SK-N-SH (cell line): ENCODE data around the gene MYL5. TPM values are rescaled to one million over a fixed set of nuclear protein-coding genes. Genes with fewer than 3 reads are reported as not detected.

ENCODE experiments used
- CTCF ChIA-PET: fragments of 300-600, 350-600 bp; formaldehyde crosslinking; extraction: SDS; loops from one replicate; lab custom pipeline; 2021; lab: Yijun Ruan, JAX
- POLR2A ChIA-PET: fragments of 350-600 bp; sonication (Branson Sonifier 250); formaldehyde crosslinking; extraction: SDS; loops from one replicate; lab custom pipeline; 2020; ENCODE audit warnings: antibody characterized with exemption, inconsistent platforms; lab: Yijun Ruan, JAX
- DNase-seq: peaks from one replicate; pipeline ENCODE4 v3.0.0; 2012
- H2AFZ ChIP-seq: fragments of 200-600 bp; sonication (generic); 2 replicates; pipeline ENCODE4 v1.8.1; 2016; ENCODE audit warnings: antibody characterized with exemption, mild to moderate bottlenecking, low read depth
- H3F3A ChIP-seq: fragments of 200-600 bp; sonication (generic); replicated peaks from 2 replicates; pipeline ENCODE3; 2016; ENCODE audit warnings: antibody characterized with exemption, mild to moderate bottlenecking; ENCODE audit not compliant: insufficient read depth
- H3K27ac ChIP-seq, 2 experiments: fragments of 200-500 bp in 1 of 2; fragments of 200-600 bp in 1 of 2; sonication (Bioruptor generic) in 1 of 2; sonication (generic), shearing (Covaris generic) in 1 of 2; 2 replicates each; pipeline versions ENCODE4 v1.5.1 to v1.6.1; 2014 to 2016; ENCODE audit warnings: low read depth in 2 of 2, inconsistent platforms in 1 of 2, low read length in 1 of 2, mild to moderate bottlenecking in 1 of 2, mixed read lengths in 1 of 2
- H3K27me3 ChIP-seq: fragments of 200-600 bp; sonication (generic), shearing (Covaris generic); 2 replicates; pipeline ENCODE4 v1.6.1; 2016; ENCODE audit warnings: mixed run types; ENCODE audit not compliant: insufficient read depth
- H3K36me3 ChIP-seq, 2 experiments: fragments of 200-500 bp in 1 of 2; fragments of 200-600 bp in 1 of 2; sonication (Bioruptor generic) in 1 of 2; sonication (generic) in 1 of 2; replicated peaks in 1 of 2; 2 replicates each; pipeline versions ENCODE3 to v1.5.1; 2014 to 2016; ENCODE audit warnings: low read length in 1 of 2, mild to moderate bottlenecking in 1 of 2; ENCODE audit not compliant: insufficient read depth in 2 of 2, control insufficient read depth in 1 of 2
- H3K4me1 ChIP-seq, 2 experiments: fragments of 200-500 bp in 1 of 2; fragments of 200-600 bp in 1 of 2; sonication (Bioruptor generic) in 1 of 2; sonication (generic), shearing (Covaris generic) in 1 of 2; 2 replicates each; pipeline versions ENCODE4 v1.5.1 to v1.6.1; 2014 to 2016; ENCODE audit warnings: low read depth in 1 of 2, low read length in 1 of 2, mixed run types in 1 of 2; ENCODE audit not compliant: insufficient read depth in 2 of 2, control insufficient read depth in 1 of 2
- H3K4me2 ChIP-seq: fragments of 200-600 bp; sonication (generic), shearing (Covaris generic); 2 replicates; pipeline ENCODE4 v1.6.1; 2017; ENCODE audit warnings: mixed run types
- H3K4me3 ChIP-seq, 2 experiments: fragments of 200-500 bp in 1 of 2; fragments of 200-600 bp in 1 of 2; sonication (Bioruptor generic) in 1 of 2; sonication (generic), shearing (Covaris generic) in 1 of 2; 2 replicates each; pipeline versions ENCODE4 v1.5.1 to v1.8.1; 2014 to 2016; ENCODE audit warnings: low read depth in 2 of 2, inconsistent platforms in 1 of 2, low read length in 1 of 2, mild to moderate bottlenecking in 1 of 2, mixed read lengths in 1 of 2, moderate library complexity in 1 of 2
- H3K79me2 ChIP-seq: fragments of 200-600 bp; sonication (generic); 2 replicates; pipeline ENCODE4 v1.8.1; 2017; ENCODE audit warnings: mild to moderate bottlenecking; ENCODE audit not compliant: insufficient read depth
- H3K9ac ChIP-seq: fragments of 200-600 bp; sonication (generic); 2 replicates; pipeline ENCODE4 v1.6.1; 2017; ENCODE audit warnings: mixed run types
- H3K9me2 ChIP-seq: fragments of 200-600 bp; sonication (generic); 2 replicates; pipeline ENCODE4 v1.6.1; 2017; ENCODE audit warnings: mixed run types
- H3K9me3 ChIP-seq: fragments of 200-600 bp; sonication (generic); 2 replicates; pipeline ENCODE4 v1.6.1; 2017; ENCODE audit warnings: mixed run types, mild to moderate bottlenecking, moderate library complexity
- H4K20me1 ChIP-seq: fragments of 200-600 bp; sonication (generic); 2 replicates; pipeline ENCODE4 v1.6.1; 2017; ENCODE audit warnings: mild to moderate bottlenecking, mixed run types; ENCODE audit not compliant: insufficient read depth
- ELF1 ChIP-seq: IDR thresholded peaks from 2 replicates; pipeline ENCODE4 v1.4.0; 2012
- EZH2phosphoT487 ChIP-seq: fragments of 200-600 bp; sonication (generic); IDR thresholded peaks from 2 replicates; pipeline ENCODE4 v1.6.1; 2017; ENCODE audit warnings: low read depth, mixed run types, mild to moderate bottlenecking, antibody characterized with exemption, moderate library complexity, borderline replicate concordance
- FOSL2 ChIP-seq: IDR thresholded peaks from 2 replicates; pipeline ENCODE4 v1.4.0; 2012; ENCODE audit warnings: low read depth, mild to moderate bottlenecking, moderate library complexity, borderline replicate concordance
- FOXJ3 ChIP-seq: sonication (generic); formaldehyde crosslinking; IDR thresholded peaks from 2 replicates; pipeline ENCODE4 v1.5.1; 2020; ENCODE audit warnings: mild to moderate bottlenecking, missing genetic modification reagents
- FOXM1 ChIP-seq: IDR thresholded peaks from 2 replicates; pipeline ENCODE4 v1.4.0; 2012; ENCODE audit warnings: low read depth, mild to moderate bottlenecking
- GABPA ChIP-seq: IDR thresholded peaks from 2 replicates; pipeline ENCODE4 v1.4.0; 2012; ENCODE audit warnings: low read depth, mild to moderate bottlenecking
- JUND ChIP-seq: IDR thresholded peaks from 2 replicates; pipeline ENCODE4 v1.4.0; 2012
- MEF2A ChIP-seq: IDR thresholded peaks from 2 replicates; pipeline ENCODE4 v1.4.0; 2012; ENCODE audit warnings: low read depth, borderline replicate concordance
- MXI1 ChIP-seq: IDR thresholded peaks from 2 replicates; pipeline ENCODE4 v1.6.1; 2012; ENCODE audit warnings: mild to moderate bottlenecking, low read depth, low read length, improper control_type of control experiment
- NFIC ChIP-seq: IDR thresholded peaks from 2 replicates; pipeline ENCODE4 v1.4.0; 2012; ENCODE audit warnings: borderline replicate concordance
- NRF1 ChIP-seq: IDR thresholded peaks from 2 replicates; pipeline ENCODE4 v1.6.1; 2012; ENCODE audit warnings: low read depth, mild to moderate bottlenecking, low read length
- POLR2AphosphoS5 ChIP-seq: IDR thresholded peaks from 2 replicates; pipeline ENCODE4 v1.6.1; 2012; ENCODE audit warnings: low read depth, low read length
- RAD21 ChIP-seq: IDR thresholded peaks from 2 replicates; pipeline ENCODE4 v1.6.1; 2012; ENCODE audit warnings: mild to moderate bottlenecking, low read length
- RCOR1 ChIP-seq: fragments of 150-350 bp; IDR thresholded peaks from 2 replicates; pipeline ENCODE4 v1.6.1; 2017; ENCODE audit warnings: antibody characterized with exemption, low read length
- RFX5 ChIP-seq: IDR thresholded peaks from 2 replicates; pipeline ENCODE4 v1.6.1; 2012; ENCODE audit warnings: mild to moderate bottlenecking, improper control_type of control experiment, low read length
- SMC3 ChIP-seq: IDR thresholded peaks from 2 replicates; pipeline ENCODE4 v1.6.1; 2012; ENCODE audit warnings: low read depth, low read length, improper control_type of control experiment
- TAF1 ChIP-seq: IDR thresholded peaks from 2 replicates; pipeline ENCODE4 v1.6.1; 2012; ENCODE audit warnings: low read depth, mild to moderate bottlenecking, low read length, moderate library complexity, borderline replicate concordance
- TEAD4 ChIP-seq: IDR thresholded peaks from 2 replicates; pipeline ENCODE4 v1.4.0; 2012; ENCODE audit warnings: mild to moderate bottlenecking, borderline replicate concordance; ENCODE audit not compliant: insufficient read depth
- WGBS: methylation state at CpG from one replicate; pipeline ENCODE4 v1.1.6; 2017; ENCODE audit warnings: low lambda C conversion rate; 5-methylcytosine and 5-hydroxymethylcytosine counted together
- polyA plus RNA-seq, 3 experiments: library from polyadenylated mRNA; depleted of rRNA; stranded (reverse); fragments of >200 nt; gene quantifications; 2 replicates each; pipeline ENCODE4 v1.2.3, GENCODE V29; 2012
- TF ChIP-seq, protein P1 (sequence below): IDR thresholded peaks from 2 replicates; pipeline ENCODE4; 2012
- TF ChIP-seq, protein P2 (sequence below): fragments of 150-350 bp; IDR thresholded peaks from 2 replicates; pipeline ENCODE4 v1.6.1; 2017; ENCODE audit warnings: antibody characterized with exemption, low read length, low read depth, borderline replicate concordance

The MYL5 gene
- polyA plus RNA-seq, 1 of the 3 experiments (the other 2 are of a cell fraction): 46.9 TPM

DNA sequence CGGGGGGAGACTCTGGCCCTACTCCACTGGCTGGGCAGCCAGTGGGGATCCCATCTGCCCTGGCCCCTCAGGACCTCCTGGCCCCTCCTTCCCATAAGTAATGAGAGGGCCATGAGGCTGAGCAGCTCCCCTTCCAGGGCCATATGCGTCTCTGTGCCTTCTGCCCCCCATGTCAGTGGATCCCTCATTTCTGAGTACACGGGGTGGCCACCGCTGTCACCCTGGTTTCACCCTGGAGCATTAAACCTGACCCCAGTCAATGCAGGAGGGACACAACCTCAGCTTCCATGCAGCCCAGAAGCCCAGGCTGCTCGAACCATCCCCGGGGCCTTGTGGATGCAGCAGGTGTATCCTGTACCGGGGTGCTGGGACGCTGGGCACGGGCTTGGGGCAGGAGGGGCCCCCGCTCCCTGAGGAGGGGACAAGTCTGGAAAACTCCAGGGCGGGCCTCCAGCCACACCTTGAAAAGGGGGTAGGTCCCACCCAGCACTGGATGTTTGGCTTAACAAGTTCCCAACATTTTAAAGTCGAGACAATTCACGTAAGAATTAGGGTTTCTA is 24.5 kb upstream of the MYL5 start:
- TF ChIP-seq MEF2A: no peak
- TF ChIP-seq, protein P1, sequence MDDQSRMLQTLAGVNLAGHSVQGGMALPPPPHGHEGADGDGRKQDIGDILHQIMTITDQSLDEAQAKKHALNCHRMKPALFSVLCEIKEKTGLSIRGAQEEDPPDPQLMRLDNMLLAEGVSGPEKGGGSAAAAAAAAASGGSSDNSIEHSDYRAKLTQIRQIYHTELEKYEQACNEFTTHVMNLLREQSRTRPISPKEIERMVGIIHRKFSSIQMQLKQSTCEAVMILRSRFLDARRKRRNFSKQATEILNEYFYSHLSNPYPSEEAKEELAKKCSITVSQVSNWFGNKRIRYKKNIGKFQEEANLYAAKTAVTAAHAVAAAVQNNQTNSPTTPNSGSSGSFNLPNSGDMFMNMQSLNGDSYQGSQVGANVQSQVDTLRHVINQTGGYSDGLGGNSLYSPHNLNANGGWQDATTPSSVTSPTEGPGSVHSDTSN: no peak
- WGBS: 63% methylated on average over 9 of the region's 13 CpGs
- ChIA-PET CTCF (interaction anchor here (0.8 kb wide), 1 partner anchor 32 kb away, joined by 3 read pairs; no protein-coding TSS in a partner anchor), POLR2A (no interaction called here)
- Histone ChIP-seq H3K36me3 (no peaks in the 10 kb centered on the region), H3F3A (no peaks in the 10 kb centered on the region), H3K4me3 (no peak overlapping the region), H3K27me3 (peaks cover 13% of the 10 kb centered on the region; the same call in 1 of the 2 replicates), H3K9me3 (no peaks in the 10 kb centered on the region), H3K4me1 (peaks cover 0 to 2% of the 10 kb centered on the region in 2 experiments; a peak in 1 of 4 replicates), H3K9me2 (no peaks in the 10 kb centered on the region), H3K27ac (no peak overlapping the region), H4K20me1 (no peaks in the 10 kb centered on the region), H3K9ac (no peak overlapping the region), H2AFZ (no peak overlapping the region), H3K4me2 (no peak overlapping the region), H3K79me2 (no peaks in the 10 kb centered on the region)
- no peak for DNase-seq

DNA sequence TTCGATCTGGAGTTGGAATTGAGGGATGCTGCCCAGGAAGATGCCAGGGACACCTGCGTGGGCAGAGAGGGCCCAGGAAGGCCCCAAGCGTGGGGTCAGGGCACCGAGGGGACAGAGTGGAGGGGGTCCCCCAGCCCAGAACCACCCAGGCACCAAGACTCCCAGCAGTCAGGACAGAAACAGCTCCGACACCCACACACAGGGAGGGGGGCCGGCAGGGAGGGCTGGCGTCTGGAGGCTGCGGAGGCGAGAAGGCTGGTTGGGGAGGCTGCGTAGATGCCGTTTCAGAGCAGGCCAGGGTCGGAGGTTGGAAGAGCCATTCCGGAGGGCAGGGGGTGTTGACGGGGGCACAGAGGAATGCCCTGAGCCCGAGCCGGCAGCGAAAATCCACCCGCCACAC is 23.9 kb upstream of the MYL5 start:
- ChIA-PET CTCF (no interaction called here), POLR2A (no interaction called here)
- Histone ChIP-seq H3F3A (no peaks in the 10 kb centered on the region), H3K79me2 (no peaks in the 10 kb centered on the region), H3K9me3 (no peaks in the 10 kb centered on the region), H3K4me2 (no peak overlapping the region), H3K9ac (no peak overlapping the region), H3K4me3 (no peak overlapping the region), H4K20me1 (no peaks in the 10 kb centered on the region), H3K36me3 (no peaks in the 10 kb centered on the region), H3K27ac (no peak overlapping the region), H2AFZ (no peak overlapping the region), H3K9me2 (no peaks in the 10 kb centered on the region), H3K27me3 (peaks cover 13% of the 10 kb centered on the region; the same call in 1 of the 2 replicates), H3K4me1 (peaks cover 0 to 2% of the 10 kb centered on the region in 2 experiments; a peak in 1 of 4 replicates)
- no peak for DNase-seq
- 48% methylated on average over 10 of the region's 18 CpGs for WGBS
- TF ChIP-seq FOXJ3: no peak
- TF ChIP-seq, protein P2, sequence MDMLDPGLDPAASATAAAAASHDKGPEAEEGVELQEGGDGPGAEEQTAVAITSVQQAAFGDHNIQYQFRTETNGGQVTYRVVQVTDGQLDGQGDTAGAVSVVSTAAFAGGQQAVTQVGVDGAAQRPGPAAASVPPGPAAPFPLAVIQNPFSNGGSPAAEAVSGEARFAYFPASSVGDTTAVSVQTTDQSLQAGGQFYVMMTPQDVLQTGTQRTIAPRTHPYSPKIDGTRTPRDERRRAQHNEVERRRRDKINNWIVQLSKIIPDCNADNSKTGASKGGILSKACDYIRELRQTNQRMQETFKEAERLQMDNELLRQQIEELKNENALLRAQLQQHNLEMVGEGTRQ: no peak
- no peak for TF ChIP-seq JUND
- no peak for TF ChIP-seq FOSL2
- TF ChIP-seq NFIC: no peak
- no peak for TF ChIP-seq SMC3
- TF ChIP-seq ELF1: no peak
- TF ChIP-seq TEAD4: no peak
- no peak for TF ChIP-seq RFX5
- TF ChIP-seq, protein P1: no peak
- TF ChIP-seq GABPA: no peak
- no peak for TF ChIP-seq NRF1
- TF ChIP-seq TAF1: no peak
- no peak for TF ChIP-seq FOXM1
- TF ChIP-seq RCOR1: no peak
- no peak for TF ChIP-seq EZH2phosphoT487
- no peak for TF ChIP-seq RAD21
- no peak for TF ChIP-seq MEF2A
- TF ChIP-seq MXI1: no peak
- TF ChIP-seq POLR2AphosphoS5: no peak
